ENCODE measurements around the gene PKP1.

Gene PKP1

GRCh38 chr1:201376464-201377374 lies 93.4 kb downstream of the PKP1 start:
- DNase-seq = no peak

DNA sequence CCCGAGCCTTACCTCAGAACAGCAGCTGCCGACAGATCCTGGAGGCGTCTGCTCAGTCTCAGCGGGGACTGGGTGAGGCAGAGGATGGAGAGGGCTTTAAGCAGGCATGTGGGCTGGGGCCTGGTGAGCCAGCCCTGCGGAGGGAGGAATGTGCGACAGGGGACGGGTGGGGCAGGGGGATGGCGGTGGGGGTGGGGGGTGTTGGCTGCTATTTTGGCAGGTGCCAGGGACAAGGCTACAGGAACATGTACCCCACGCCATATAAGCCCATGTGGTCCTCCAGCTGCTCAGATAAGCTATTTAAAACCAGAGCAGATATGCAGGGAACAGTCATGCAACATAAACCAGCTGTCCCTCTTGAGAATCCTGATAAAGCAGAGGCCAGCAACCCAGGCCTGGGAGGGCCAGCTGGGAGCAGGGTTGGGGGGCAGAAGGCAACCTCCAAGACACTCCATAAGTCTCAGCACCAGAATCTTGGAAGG lies 94.3 kb downstream of the PKP1 start, which contains the start of gene TNNT2:
TNNT2 (minus strand) TSS at position 70 of the 482 bp plus-strand sequence. CDS start 4,426 bp downstream, outside the sequence.
- no peak for DNase-seq

DNA sequence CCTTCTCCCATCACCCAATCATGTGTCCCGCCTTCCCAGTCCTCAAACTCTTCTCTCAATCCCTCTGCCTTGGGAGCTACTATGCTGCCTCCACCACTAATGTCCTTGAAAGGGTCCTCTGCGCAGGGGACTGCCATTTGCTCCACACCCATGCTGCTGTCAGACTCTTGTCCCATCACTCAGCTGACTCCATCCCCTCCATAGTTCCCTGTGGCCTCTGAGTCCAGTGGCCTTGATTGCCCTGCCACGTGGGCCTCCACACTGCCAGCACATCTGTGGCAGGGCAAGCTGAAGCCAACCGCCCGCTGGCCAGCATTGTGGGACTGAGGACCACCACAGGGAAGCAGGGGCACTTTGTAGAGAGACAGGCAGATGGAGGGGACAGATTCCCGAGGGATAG lies 95.5 kb downstream of the PKP1 start:
- DNase-seq = no peak

DNA sequence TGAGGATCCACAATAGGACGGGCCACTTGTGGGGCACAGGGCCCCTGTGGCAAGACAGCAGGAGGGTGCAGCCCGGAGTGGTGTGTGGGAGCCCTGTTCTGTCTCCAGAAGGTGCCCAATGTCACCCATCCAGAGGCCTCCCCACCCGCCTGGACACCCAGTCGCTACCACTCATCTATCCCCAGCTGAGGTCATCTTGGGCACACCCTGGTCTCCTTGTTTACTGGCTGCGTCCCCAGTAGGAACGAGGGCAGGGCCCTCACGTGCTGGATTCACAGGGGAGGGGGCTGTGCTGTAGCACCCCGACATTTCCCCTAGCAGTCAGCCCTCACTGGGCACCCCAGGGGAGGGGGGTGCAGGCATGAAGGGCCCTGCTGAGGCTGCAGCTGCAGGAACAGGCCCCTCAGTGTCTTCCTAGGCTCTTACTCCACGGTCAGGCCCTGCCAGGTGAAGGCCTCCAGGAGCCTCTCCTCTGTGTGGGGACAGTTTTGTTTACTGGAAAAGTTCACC lies 96.5 kb downstream of the PKP1 start:
- DNase-seq = no peak

- DNase-seq = no peak
Observed at GRCh38 chr1:201381130-201381529, 97.8 kb downstream of the PKP1 start.

All from activated gamma-delta T cell (primary cell).